HEK293T (cell line): ENCODE data around the gene NOP10.

ENCODE experiments used
- CTCF ChIA-PET: fragments of 350-600 bp; formaldehyde crosslinking; extraction: SDS; loops from one replicate; lab custom pipeline; 2021; ENCODE audit warnings: antibody characterized with exemption, inconsistent platforms; lab: Yijun Ruan, JAX
- POLR2A ChIA-PET: fragments of 350-600 bp; formaldehyde crosslinking; extraction: SDS; loops from one replicate; lab custom pipeline; 2020; ENCODE audit warnings: antibody characterized with exemption, inconsistent platforms; lab: Yijun Ruan, JAX
- DNase-seq: peaks from one replicate; pipeline ENCODE4 v3.0.0; 2012; ENCODE audit warnings: mixed read lengths; ENCODE audit errors: extremely low spot score
- ARNT ChIP-seq: fragments of 450-650 bp; IDR thresholded peaks from 2 replicates; pipeline ENCODE4 v1.6.1; 2017; ENCODE audit warnings: mild to moderate bottlenecking
- BHLHE40 ChIP-seq: fragments of 450-650 bp; IDR thresholded peaks from 2 replicates; pipeline ENCODE4 v1.6.1; 2016; ENCODE audit warnings: mild to moderate bottlenecking, moderate library complexity, borderline replicate concordance
- CTBP1 ChIP-seq: fragments of 450-650 bp; IDR thresholded peaks from 2 replicates; pipeline ENCODE4 v1.6.1; 2016; ENCODE audit warnings: borderline replicate concordance
- ELF4 ChIP-seq: fragments of 450-650 bp; IDR thresholded peaks from 2 replicates; pipeline ENCODE4 v1.6.1; 2017; ENCODE audit warnings: antibody characterized with exemption
- FOXA1 ChIP-seq: fragments of 450-650 bp; IDR thresholded peaks from 2 replicates; pipeline ENCODE4 v1.6.1; 2016; ENCODE audit warnings: mild to moderate bottlenecking
- FOXK2 ChIP-seq: fragments of 450-650 bp; IDR thresholded peaks from 2 replicates; pipeline ENCODE4 v1.6.1; 2016; ENCODE audit warnings: mild to moderate bottlenecking
- FOXM1 ChIP-seq: fragments of 450-650 bp; IDR thresholded peaks from 2 replicates; pipeline ENCODE4 v1.6.1; 2017; ENCODE audit warnings: mild to moderate bottlenecking, borderline replicate concordance
- HDGF ChIP-seq: fragments of 450-650 bp; IDR thresholded peaks from 2 replicates; pipeline ENCODE4 v1.6.1; 2017; ENCODE audit warnings: antibody characterized with exemption, borderline replicate concordance
- L3MBTL2 ChIP-seq: fragments of 450-650 bp; conservative IDR thresholded peaks from 2 replicates; pipeline ENCODE4 v1.6.1; 2016; ENCODE audit warnings: mild to moderate bottlenecking
- LEF1 ChIP-seq: fragments of 450-650 bp; IDR thresholded peaks from 2 replicates; pipeline ENCODE4 v1.6.1; 2017; ENCODE audit warnings: mild to moderate bottlenecking, borderline replicate concordance
- NFRKB ChIP-seq: fragments of 450-650 bp; IDR thresholded peaks from 2 replicates; pipeline ENCODE4 v1.6.1; 2016; ENCODE audit warnings: mild to moderate bottlenecking, moderate library complexity
- PKNOX1 ChIP-seq: fragments of 450-650 bp; IDR thresholded peaks from 2 replicates; pipeline ENCODE4 v1.6.1; 2016
- SP1 ChIP-seq: fragments of 450-650 bp; IDR thresholded peaks from 2 replicates; pipeline ENCODE4 v1.6.1; 2017
- SUZ12 ChIP-seq: fragments of 450-650 bp; IDR thresholded peaks from 2 replicates; pipeline ENCODE4 v1.6.1; 2016; ENCODE audit warnings: mild to moderate bottlenecking
- TARDBP ChIP-seq: fragments of 450-650 bp; IDR thresholded peaks from 2 replicates; pipeline ENCODE4 v1.6.1; 2016
- ZNF384 ChIP-seq: fragments of 450-650 bp; IDR thresholded peaks from 2 replicates; pipeline ENCODE4 v1.6.1; 2016

NOP10 gene

GRCh38 chr15:34338347-34338746 lies 4.6 kb downstream of the NOP10 start:
- POLR2A ChIA-PET: interaction anchor here (0.7 to 2.2 kb wide), 7 partner anchors 10 to 250 kb away, joined by 3 to 13 read pairs (median 4); no protein-coding TSS in a partner anchor
- DNase-seq: no peak
- TF ChIP-seq PKNOX1 (no peak), ELF4 (no peak), NFRKB (no peak), FOXM1 (no peak), SUZ12 (no peak), FOXA1 (no peak), LEF1 (no peak), TARDBP (no peak), SP1 (no peak), HDGF (no peak), ARNT (no peak), FOXK2 (no peak), L3MBTL2 (no peak), BHLHE40 (no peak)
- CTCF ChIA-PET: no interaction called here

DNA sequence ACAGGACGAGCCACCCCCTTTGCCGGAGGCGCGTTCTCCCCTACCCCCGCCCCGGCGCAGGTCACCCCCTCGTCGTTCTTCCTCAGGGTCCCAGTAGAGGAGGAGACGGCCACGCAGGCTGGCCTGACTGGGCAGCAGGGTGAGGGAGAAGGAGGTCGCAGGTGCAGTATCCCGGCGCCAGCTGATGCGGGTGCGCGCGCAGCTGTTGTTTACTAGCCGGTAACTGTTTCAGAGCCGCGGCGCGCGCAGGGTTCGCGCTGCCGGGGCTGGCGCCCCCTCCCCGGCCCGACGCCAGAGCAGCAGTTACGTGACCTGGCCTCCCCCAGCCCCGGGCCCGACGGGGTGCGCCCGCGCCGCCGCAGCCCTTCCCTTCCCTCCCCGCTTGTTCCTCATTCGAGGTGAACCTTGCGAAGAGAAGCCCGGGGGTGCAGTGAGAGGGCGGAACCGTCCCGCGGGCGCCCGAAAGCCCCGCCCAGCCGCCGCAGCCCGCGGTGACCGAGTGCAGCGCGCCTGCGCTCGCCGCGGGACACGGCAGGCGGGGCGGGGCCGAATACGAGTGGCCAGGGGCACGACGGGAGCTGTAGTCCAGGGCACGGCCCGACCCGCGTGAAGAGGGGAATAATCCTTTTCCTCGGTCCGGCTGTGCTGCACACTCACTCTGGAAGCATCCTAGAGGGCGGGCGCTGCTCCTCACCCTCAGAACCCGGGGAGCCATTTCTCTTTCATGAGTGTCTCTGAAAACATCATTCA lies 5.2 kb downstream of the NOP10 start, which contains the start of gene SLC12A6:
SLC12A6 (minus strand) TSS at position 225 of the 750 bp plus-strand sequence. CDS start 1,101 bp downstream, outside the sequence.
- peak; percentile 85 for DNase-seq
- CTCF ChIA-PET: no interaction called here
- TF ChIP-seq BHLHE40 (no peak), L3MBTL2 (no peak), FOXA1 (no peak), ELF4 (no peak), CTBP1 (no peak), TARDBP (no peak), SUZ12 (no peak), FOXK2 (no peak)
- POLR2A ChIA-PET: interaction anchor here (0.7 to 2.2 kb wide), 10 partner anchors 9 to 249 kb away, joined by 3 to 13 read pairs (median 4); partner anchors contain the start of gene LPCAT4

GRCh38 chr15:34336991-34337556 lies 5.9 kb downstream of the NOP10 start:
- ChIA-PET CTCF (no interaction called here), POLR2A (interaction anchor here (1.2 to 2.2 kb wide), 5 partner anchors 9 to 113 kb away, joined by 3 to 13 read pairs (median 4); partner anchors contain the start of gene LPCAT4)
- DNase-seq: no peak
- TF ChIP-seq L3MBTL2 (no peak), HDGF (no peak), ELF4 (no peak), TARDBP (no peak), SP1 (no peak), FOXA1 (no peak), PKNOX1 (no peak), FOXK2 (no peak), CTBP1 (no peak), BHLHE40 (no peak), FOXM1 (no peak), SUZ12 (no peak), NFRKB (no peak), ARNT (no peak), LEF1 (no peak)

DNA sequence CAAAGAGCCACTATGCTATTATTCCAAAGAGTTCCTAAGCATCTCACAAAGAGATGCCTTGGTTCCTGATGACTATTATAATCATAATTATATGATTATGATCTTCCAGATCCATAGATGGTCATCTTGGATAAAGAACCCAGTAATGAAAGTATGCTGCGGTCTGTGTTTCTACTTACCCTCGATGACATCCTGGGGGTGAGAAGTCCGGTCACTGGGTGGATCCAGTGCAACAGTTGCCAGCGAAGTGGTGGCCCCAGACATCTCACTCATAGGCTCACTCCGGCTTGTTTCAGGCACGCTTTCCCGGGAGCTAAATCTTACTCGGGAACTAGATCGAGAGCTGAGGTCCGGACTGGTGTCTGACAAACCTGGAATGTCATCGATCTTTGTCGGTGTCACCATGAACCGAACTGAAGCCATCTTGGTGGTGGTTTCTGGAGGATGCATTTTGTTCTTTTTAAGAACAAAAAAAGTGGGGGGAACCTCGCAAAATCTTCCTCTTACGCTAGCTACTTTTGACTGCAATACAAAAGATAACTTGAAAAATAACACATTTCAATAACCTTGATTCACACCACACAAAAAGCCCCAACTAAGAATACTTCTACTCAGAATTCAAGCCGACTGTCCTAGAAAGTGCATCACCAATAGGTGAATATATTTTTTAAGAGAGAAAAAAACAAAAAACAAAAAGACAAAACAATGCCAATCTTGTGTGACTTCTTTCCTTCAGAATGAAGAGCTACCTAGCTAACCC lies 6.5 kb downstream of the NOP10 start:
- DNase-seq: no peak
- TF ChIP-seq PKNOX1: no peak
- TF ChIP-seq FOXA1: no peak
- TF ChIP-seq FOXM1: no peak
- CTCF ChIA-PET: no interaction called here
- POLR2A ChIA-PET: interaction anchor here (1.0 to 2.2 kb wide), 6 partner anchors 8 to 113 kb away, joined by 3 to 13 read pairs (median 4); partner anchors contain the start of gene LPCAT4

DNA sequence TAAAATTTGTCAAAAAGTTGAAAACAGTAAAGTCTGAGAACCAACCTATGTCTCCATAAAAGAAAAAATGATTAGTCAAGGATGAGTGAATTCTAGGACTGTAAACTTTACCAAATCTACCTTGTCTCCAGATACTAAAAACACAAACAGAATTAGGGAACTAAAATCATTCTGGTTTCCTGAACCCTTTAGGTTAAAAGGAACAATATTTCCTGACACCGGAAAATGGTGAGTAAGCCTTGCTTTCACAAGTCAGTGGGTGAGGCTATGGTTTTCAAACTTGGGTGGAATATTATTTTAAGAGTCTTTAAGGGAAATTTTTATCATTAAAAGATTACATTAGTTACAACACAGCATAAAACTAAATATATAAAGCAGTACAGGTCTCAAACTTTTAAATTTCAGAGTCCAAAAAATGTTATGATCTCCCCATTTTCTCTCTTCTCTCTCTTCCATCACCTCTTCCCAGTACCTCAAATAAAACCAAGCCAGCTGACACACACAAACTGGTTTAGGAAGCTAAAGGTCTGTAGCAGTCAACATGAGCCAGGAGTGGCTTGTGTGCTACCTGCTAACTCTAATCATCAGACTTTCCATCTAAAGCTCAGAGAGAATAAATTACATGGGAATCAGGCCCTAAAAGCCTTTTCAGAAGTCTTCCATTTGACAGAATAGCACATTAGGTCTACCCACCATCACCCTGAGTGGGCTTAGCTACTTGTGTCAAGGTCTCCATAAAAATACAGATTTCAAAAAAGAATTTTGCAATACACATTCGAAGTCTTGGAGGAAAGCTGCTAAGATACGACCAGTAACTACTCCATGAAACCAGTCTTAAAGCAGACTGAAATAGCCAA lies 7.5 kb downstream of the NOP10 start:
- TF ChIP-seq L3MBTL2 (no peak), NFRKB (no peak), ZNF384 (no peak), BHLHE40 (no peak)
- POLR2A ChIA-PET: interaction anchor here (1.0 to 1.1 kb wide), 2 partner anchors 17 to 32 kb away, joined by 3 to 4 read pairs; partner anchors contain the start of gene LPCAT4
- DNase-seq: no peak
- CTCF ChIA-PET: interaction anchor here (0.6 kb wide), 1 partner anchor 11 kb away, joined by 4 read pairs; no protein-coding TSS in a partner anchor
